GM12878 (cell line): ENCODE data around the gene STAT5A.

ENCODE experiments used
- CBX5 ChIP-seq: sonication (generic); IDR thresholded peaks from 2 replicates; pipeline ENCODE4 v1.6.1; 2016; ENCODE audit warnings: low read depth, moderate library complexity, mild to moderate bottlenecking, inconsistent platforms
- POLR2A ChIP-seq: IDR thresholded peaks from 2 replicates; pipeline ENCODE4 v1.6.1; 2011; ENCODE audit warnings: low read depth, mild to moderate bottlenecking, low read length
- RFX5 ChIP-seq: IDR thresholded peaks from 2 replicates; pipeline ENCODE4 v1.6.1; 2011; ENCODE audit warnings: low read depth, low read length, improper control_type of control experiment
- USF1 ChIP-seq: IDR thresholded peaks from 2 replicates; pipeline ENCODE4 v1.6.1; 2011; ENCODE audit warnings: borderline replicate concordance, low read depth, mild to moderate bottlenecking, moderate library complexity, mixed read lengths, low read length; ENCODE audit not compliant: insufficient read depth; ENCODE audit errors: extremely low read length
- TF ChIP-seq, protein P1 (sequence below), 3 experiments: IDR thresholded peaks in 2 of 3; conservative IDR thresholded peaks in 1 of 3; 2 replicates each; pipeline ENCODE4 v1.5.1; 2011; ENCODE audit warnings: low read depth in 3 of 3, low read length in 3 of 3, mild to moderate bottlenecking in 3 of 3, control low read depth in 2 of 3, moderate library complexity in 2 of 3, inconsistent platforms in 1 of 3, mixed read lengths in 1 of 3; ENCODE audit not compliant: control insufficient read depth in 2 of 3, insufficient read depth in 1 of 3; ENCODE audit errors: extremely low read depth in 1 of 3

GRCh38 chr17:42315402-42316156, 27.3 kb downstream of the STAT5A start:
- TF ChIP-seq USF1 (no peak), POLR2A (no peak; the same call in 1 of the 2 replicates), RFX5 (no peak), CBX5 (no peak)
- TF ChIP-seq, protein P1, sequence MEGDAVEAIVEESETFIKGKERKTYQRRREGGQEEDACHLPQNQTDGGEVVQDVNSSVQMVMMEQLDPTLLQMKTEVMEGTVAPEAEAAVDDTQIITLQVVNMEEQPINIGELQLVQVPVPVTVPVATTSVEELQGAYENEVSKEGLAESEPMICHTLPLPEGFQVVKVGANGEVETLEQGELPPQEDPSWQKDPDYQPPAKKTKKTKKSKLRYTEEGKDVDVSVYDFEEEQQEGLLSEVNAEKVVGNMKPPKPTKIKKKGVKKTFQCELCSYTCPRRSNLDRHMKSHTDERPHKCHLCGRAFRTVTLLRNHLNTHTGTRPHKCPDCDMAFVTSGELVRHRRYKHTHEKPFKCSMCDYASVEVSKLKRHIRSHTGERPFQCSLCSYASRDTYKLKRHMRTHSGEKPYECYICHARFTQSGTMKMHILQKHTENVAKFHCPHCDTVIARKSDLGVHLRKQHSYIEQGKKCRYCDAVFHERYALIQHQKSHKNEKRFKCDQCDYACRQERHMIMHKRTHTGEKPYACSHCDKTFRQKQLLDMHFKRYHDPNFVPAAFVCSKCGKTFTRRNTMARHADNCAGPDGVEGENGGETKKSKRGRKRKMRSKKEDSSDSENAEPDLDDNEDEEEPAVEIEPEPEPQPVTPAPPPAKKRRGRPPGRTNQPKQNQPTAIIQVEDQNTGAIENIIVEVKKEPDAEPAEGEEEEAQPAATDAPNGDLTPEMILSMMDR (IDR thresholded peaks at IDR 0.05 in 2 of 3, conservative IDR thresholded peaks at IDR 0.05 in 1 of 3; ENCODE audit: control insufficient read depth in 2 of 3, extremely low read depth in 1 of 3, insufficient read depth in 1 of 3, low read depth in 3 of 3, low read length in 3 of 3): no peak
